ENCODE results near the gene LMCD1.

Gene LMCD1

GRCh38 chr3:8506571-8507061, 5.0 kb downstream of the LMCD1 start:
- DNase-seq: no peak

DNA sequence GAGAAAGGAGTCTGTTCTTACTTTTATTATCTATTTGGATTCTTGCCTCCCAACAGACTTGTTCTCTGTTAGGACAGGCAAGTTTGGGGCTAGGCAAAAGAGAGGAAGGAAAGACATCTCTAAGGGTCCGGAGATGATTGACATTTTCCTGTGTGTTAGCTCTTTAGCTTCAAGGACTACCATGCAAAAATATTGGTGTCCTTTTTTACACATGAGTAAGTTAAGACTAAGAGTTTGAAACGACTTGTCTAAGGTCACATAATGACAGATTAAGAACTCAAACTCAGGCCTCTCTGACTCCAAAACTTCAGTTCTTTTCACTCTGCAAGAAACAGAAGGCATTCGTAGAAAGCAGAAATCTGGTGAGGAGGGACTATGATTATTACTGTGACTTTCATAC, 5.9 kb downstream of the LMCD1 start:
- no peak for DNase-seq

DNA sequence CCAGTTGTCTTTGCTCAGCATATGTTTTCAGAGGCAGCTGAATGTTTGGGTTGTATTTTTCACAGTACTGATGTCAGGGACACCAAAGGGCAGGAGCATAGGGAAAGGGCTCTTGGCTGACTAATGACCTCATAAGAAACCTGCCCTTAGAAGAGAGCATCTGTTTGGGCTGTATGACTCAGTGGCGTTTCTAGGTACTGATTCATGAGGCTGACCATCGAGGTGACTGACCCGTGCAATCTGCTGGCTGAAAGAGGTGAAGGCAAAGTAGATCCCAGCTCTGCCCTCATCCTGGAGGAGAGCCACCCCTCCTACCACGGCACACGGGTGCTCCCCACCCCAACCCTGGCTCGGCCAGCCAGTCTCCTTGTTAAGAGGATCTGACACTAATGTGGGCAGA, 8.3 kb downstream of the LMCD1 start:
- no peak for DNase-seq

- DNase-seq: no peak
These were observed 10.6 kb downstream of the LMCD1 start for GRCh38 chr3:8512234-8512633.

- DNase-seq: no peak
These were observed 14.5 kb downstream of the LMCD1 start for GRCh38 chr3:8516047-8516661.

DNA sequence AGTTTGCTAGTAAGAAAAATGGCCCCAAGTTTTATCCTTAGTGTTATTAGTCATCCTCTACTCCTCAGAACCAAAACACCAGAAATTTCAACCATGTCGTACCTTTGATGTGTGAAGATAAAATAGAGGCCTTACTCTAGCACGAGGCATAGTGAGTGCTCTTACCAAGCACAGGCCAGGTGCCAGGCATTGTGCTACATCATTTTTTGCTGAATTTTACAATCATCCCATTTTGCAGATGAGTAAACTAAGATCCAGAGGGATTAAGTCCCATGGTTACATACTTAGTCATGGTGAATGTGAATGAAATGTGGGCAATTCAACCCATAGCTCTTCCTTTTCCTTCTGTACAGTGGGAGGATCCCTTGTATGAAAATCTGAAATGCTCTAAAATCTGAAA, 15.2 kb downstream of the LMCD1 start:
- no peak for DNase-seq

DNA sequence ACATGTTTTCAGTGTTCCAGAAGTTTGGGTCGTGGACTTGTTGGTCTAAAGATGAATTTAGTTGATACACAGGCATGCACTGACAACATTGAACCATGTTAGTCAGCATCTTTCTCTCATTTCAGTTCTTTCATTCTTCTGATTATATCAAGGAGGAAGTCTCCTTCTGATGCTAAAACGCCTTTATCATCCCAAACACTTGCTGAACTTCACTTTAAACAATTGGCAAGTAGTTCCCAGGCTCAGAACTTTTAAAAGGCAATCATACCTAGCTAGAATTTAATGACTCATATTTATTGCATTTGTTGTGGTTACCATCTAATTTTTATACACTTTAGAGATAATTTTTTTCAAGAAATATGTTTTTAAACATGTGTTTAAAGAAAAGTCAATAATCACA, 15.9 kb downstream of the LMCD1 start:
- DNase-seq: no peak

DNA sequence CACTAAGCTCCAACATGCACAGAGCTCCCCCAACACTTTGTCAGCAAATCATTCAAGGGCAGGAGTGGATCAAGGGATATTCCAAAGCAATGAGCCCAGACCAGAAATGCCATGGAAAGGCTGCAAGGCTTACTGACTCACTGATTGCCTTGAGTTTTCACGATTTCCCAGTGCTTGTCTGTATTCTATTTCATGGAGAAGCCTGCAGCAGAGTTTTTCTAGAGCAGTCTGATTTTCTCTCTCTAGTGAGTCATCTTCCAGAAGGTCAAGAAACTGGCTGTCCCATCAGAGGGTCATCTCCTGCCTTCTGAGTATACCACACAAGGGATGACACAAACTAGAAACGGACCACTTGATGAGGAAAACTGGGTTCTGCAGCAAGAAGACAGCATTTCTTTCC, 16.5 kb downstream of the LMCD1 start:
- DNase-seq: no peak

GRCh38 chr3:8519156-8519555, 17.5 kb downstream of the LMCD1 start:
- no peak for DNase-seq

GRCh38 chr3:8519774-8520448, 18.3 kb downstream of the LMCD1 start:
- no peak for DNase-seq

- no peak for DNase-seq
These were observed 19.3 kb downstream of the LMCD1 start for GRCh38 chr3:8520816-8521403.

GRCh38 chr3:8523041-8523440, 21.4 kb downstream of the LMCD1 start:
- DNase-seq: no peak

DNA sequence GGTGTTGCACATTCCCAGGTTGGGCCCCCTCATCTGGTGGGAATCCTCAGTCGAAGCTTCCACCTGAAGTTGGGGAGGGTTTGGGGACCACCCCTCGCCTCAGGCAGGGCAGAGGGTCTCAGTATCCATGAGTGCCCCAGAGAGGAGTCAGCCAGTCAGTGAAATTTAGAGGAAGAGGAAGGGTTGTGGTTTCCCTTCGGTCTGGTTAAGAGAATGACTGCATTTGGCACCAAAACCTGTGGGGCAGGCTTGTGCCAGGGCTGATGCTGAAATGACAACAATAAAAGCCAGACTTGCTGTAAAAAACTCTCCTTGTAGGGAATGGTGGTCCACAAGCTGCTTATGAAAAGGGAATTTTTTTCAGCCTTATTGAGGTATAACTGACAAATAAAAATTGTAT, 22.6 kb downstream of the LMCD1 start:
- DNase-seq: no peak

GRCh38 chr3:8524656-8525399, 23.2 kb downstream of the LMCD1 start:
- no peak for DNase-seq

DNA sequence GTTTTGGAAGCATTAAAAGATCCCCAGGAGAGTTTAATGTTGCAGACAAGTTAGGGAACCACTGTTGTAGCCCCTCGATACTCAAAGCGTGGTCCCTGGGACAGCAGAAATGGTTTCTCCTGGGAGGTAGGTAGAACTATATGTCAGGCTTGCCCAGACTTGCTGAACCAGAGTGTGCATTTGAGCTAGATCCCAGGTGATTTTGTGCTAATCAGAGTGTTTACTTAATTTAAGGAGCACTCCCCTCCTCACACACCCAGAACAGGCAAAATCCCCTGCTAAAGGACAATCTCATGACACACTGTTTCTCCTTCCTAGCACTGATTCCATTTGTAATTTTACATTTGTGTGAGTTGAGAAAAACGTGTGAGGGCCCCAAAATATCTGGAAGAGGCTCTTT, 24.3 kb downstream of the LMCD1 start:
- no peak for DNase-seq

GRCh38 chr3:8529181-8529637, 27.6 kb downstream of the LMCD1 start:
- DNase-seq: no peak

DNA sequence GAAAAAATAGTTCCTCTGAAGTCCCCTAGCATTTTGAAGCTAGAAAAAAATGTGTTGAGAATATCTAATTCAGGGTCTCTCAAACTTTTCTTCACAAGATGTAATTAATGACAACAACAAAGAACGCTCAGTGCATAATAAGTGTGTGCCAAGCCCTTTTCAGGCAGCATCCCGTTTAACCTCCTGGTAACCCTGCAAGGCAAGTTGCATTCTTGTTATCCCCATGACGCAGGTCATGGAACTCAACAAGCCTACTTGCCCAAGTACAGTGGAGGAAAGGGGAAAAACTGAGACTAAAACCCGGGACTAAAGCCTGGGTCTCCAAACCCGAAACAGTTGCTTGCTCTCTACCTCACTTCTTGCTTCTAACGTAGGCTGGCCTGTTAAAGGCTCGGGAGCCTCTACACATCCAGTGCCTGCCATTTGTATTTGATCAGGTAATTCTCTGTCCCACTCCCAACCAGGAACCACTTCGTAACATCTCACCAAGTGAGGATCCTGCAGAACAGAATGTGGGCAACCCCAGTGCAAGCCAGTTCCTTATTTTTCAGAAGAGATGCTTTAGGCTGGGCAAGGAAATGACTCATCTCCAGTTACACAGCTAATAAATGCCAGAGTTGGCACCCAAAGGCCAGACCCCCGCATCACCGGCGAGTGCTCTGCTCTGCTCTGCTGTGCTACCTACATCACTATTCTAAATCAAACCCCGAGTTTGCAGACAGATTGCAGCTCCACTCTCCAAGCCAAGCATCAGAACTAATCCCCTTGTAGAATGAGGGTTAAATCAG, 28.3 kb downstream of the LMCD1 start:
- no peak for DNase-seq

DNA sequence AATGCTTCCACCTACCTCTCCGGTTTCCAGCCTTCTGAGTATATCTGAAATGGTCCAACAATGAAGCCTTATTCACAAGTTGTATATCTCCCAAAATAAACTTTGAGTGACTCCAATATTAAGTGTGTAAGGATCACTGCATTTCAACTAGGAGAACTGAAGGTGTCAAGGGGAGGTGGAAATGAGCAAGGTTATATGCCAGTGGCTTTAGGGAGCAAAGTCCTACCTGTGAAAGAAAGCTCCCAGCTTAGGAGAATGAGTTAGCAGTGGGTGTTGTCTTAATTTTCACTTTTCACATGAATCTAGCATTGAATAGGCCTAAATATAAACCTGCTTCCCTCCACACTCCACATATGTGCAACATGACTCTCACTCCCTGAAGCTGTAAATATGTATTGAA, 29.0 kb downstream of the LMCD1 start:
- DNase-seq: no peak

DNA sequence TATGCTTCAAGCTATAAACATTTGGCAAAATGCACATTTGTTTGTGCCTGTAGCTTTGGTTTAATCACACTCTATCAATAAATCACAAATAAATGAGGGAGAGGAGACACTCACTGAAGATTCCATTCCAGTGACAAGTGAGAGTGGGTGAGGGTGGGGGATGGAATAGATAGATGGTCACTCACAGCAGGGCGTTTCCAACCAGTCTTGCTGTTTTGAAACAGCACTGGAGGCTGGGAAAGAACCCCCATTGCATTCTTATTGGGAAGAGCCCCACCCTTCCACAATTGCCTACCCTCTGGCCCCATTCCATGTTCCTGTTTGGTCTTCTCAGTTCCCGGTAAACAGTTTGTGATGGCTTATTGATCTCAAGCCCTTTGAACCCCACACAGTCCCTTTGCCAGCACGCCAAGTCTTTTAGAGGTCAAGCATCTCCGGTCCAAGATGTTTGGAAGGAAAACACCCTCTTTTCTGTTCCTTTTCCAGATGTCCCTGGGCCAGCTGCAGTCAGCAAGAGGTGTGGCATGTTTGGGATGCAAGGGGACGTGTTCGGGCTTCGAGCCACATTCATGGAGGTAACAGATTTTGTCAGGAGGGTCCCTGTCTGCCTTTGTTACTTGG, 30.7 kb downstream of the LMCD1 start:
- DNase-seq: no peak

DNA sequence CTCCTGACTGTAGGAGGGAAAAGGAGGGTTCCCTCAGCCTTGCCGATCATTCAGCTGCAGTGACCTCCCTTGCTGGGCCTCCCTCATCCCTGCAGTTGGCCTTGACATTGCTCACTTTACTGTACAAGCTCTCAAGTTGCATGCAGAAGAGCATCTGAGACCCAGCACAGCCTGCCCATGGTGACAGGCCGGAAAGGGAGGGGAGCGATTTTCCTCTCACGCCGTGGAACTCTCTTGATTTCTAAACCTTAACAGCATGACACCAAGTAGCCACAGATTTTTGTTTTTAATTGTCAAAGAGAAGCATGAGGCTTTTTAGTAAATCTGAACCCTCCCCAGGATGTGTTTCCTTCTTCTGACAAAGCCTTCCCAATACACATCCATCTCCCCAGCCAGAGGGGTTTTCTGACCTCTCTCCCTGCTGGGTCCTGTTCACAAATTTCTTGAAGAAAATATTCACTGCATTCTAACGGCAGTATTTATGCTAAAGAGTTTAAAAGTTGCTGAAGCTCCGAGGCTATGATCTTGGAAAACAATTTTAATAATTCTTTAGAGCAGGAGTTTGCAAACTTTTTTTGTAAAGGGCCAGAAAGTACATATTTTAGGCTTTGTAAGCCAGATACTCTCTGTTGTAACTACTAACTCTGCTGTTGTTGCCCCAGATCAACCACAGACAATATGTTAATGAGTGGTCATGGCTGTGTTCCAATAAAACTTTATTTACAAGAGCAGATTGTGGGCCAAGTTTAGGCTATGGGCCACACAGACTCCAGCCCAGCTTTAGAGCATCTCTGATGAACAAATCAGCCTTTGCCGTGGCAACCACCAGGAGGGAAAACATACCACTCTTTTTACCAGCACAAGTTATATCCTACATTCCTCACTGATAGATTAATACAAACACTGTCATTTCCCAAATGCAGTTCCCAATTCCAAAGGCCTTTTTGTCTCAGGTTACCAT, 34.8 kb downstream of the LMCD1 start:
- no peak for DNase-seq

- DNase-seq: no peak
These were observed 35.8 kb downstream of the LMCD1 start for GRCh38 chr3:8537440-8537839.

Data from SIG-M5 (cell line).